Cardiac atrium fibroblast (primary cell): ENCODE data around the gene AP1M2. TPM values are rescaled to one million over a fixed set of nuclear protein-coding genes. Genes with fewer than 3 reads are reported as not detected.

Experiments used
- total RNA-seq: library from RNA; depleted of rRNA; stranded (reverse); fragments of >200 nt; gene quantifications from 2 replicates; pipeline ENCODE4 v1.2.3, GENCODE V29; 2015

Gene AP1M2
- not detected in 2 replicates for total RNA-seq

GRCh38 chr19:10587022-10587838 lies at the start of gene AP1M2:
TSS of gene AP1M2 (minus strand) at chr19:10587312. CDS start at chr19:10587231, 81 bp downstream.

GRCh38 chr19:10625003-10625761 lies 38.1 kb upstream of the AP1M2 start, which contains the start of gene SLC44A2:
TSS of gene SLC44A2 (plus strand) at chr19:10625553. CDS start at chr19:10625634, 81 bp downstream.

GRCh38 chr19:10568826-10569651 lies 18.1 kb downstream of the AP1M2 start, which contains the start of gene CDKN2D:
TSS of gene CDKN2D (minus strand) at chr19:10568979. CDS start at chr19:10568653, 326 bp downstream.

GRCh38 chr19:10565567-10566407 lies 21.3 kb downstream of the AP1M2 start, which contains the start of gene KRI1:
TSS of gene KRI1 (minus strand) at chr19:10566010. CDS start at chr19:10565999, 11 bp downstream.

GRCh38 chr19:10543420-10544241 lies 43.5 kb downstream of the AP1M2 start, which contains the start of gene ATG4D:
TSS of gene ATG4D (plus strand) at chr19:10543904. CDS start at chr19:10544091, 187 bp downstream.

Other genes with a start within 250 kb of the AP1M2 start
- 10.5 and 11.4 TPM in 2 replicates for gene ICAM3, start 247.7 kb downstream of the AP1M2 start, total RNA-seq
- gene TYK2, start 206.7 kb downstream of the AP1M2 start, total RNA-seq: 55.7 and 61.9 TPM in 2 replicates
- gene CDC37, start 183.8 kb downstream of the AP1M2 start, total RNA-seq: 216 and 257 TPM in 2 replicates
- gene PDE4A, start 166.8 kb downstream of the AP1M2 start, total RNA-seq: 5.4 and 9.4 TPM in 2 replicates
- 58.3 and 64.5 TPM in 2 replicates for gene KEAP1, start 84.0 kb downstream of the AP1M2 start, total RNA-seq
- gene S1PR5, start 69.9 kb downstream of the AP1M2 start, total RNA-seq: 0.32 and 0.36 TPM in 2 replicates
- gene ATG4D, start 43.4 kb downstream of the AP1M2 start, total RNA-seq: 11.8 and 17.1 TPM in 2 replicates
- 9.1 and 14.6 TPM in 2 replicates for gene KRI1, start 21.3 kb downstream of the AP1M2 start, total RNA-seq
- gene CDKN2D, start 18.3 kb downstream of the AP1M2 start, total RNA-seq: 1.1 and 2.5 TPM in 2 replicates
- gene SLC44A2, start 38.2 kb upstream of the AP1M2 start, total RNA-seq: 47.5 and 48.6 TPM in 2 replicates
- gene ILF3, start 67.0 kb upstream of the AP1M2 start, total RNA-seq: 66.6 and 74.0 TPM in 2 replicates
- 20.1 and 22.7 TPM in 2 replicates for gene QTRT1, start 114.1 kb upstream of the AP1M2 start, total RNA-seq
- 57.6 and 69.5 TPM in 2 replicates for gene DNM2, start 130.8 kb upstream of the AP1M2 start, total RNA-seq
- 49.5 and 61.6 TPM in 2 replicates for gene TMED1, start 248.9 kb upstream of the AP1M2 start, total RNA-seq